Heart left ventricle (tissue), 13 donors: ENCODE measurements around the gene MYL3.

Source experiments
- CTCF ChIP-seq, 12 donors: fragments of 200-600 bp; sonication (generic) in 4 of 12; IDR thresholded peaks; one replicate each; pipeline versions ENCODE4 v1.5.0 to v1.8.0; 2018 to 2022; ENCODE audit warnings: antibody characterized with exemption in 12 of 12, mild to moderate bottlenecking in 5 of 12
- POLR2A ChIP-seq, 2 donors: fragments of 450-650 bp; IDR thresholded peaks; one replicate each; pipeline ENCODE4 v1.6.1; 2017; ENCODE audit warnings: antibody characterized with exemption in 2 of 2, mild to moderate bottlenecking in 2 of 2, moderate library complexity in 2 of 2
- donor health status: ischemic (EF 13 %, LVEDD 7.1; RV severe dilation, severe dysfunction).
- donor health status: DM: no; HTN: yes; CAD: no.
- donor health status: DM: no; HTN: no; CAD: no.
- donor health status: ischemic (EF 25% LVEDD 6.9; RV normal size, moderate dysfunction).
- donor health status: ischemic (EF 25% LVEDD 5.7; RV mildly dilated, moderate dysfunction).
- donor health status: ischemic (EF 35%, LVEDD 5.7; RV mildly dilated, moderate dysfunction).
- donor health status: nonischemic (EF 11% LVEDD 7.7; RV severe dilation, severe dysfunction).
- donor health status: DM: yes; HTN: yes; CAD: no.
- donor health status: PGD.
- donor health status: ischemic (EF 29% LVEDD 5.4; RV normal size, mild dysfunction).
- donor health status: nonischemic (EF 23%, LVEDD 6.1; RV moderate dilation, normal function).

GRCh38 chr3:46851364-46852333 is 11.6 kb downstream of the MYL3 start:
- TF ChIP-seq POLR2A (IDR thresholded peaks at IDR 0.05) (no peak), CTCF (IDR thresholded peaks at IDR 0.05) (no peak)
